ENCODE results near the gene BUD13. TPM values are rescaled to one million over a fixed set of nuclear protein-coding genes. Genes with fewer than 3 reads are reported as not detected.

BUD13 gene
- polyA plus RNA-seq, 1 donor from 2014 or later, result 19.1 TPM

DNA sequence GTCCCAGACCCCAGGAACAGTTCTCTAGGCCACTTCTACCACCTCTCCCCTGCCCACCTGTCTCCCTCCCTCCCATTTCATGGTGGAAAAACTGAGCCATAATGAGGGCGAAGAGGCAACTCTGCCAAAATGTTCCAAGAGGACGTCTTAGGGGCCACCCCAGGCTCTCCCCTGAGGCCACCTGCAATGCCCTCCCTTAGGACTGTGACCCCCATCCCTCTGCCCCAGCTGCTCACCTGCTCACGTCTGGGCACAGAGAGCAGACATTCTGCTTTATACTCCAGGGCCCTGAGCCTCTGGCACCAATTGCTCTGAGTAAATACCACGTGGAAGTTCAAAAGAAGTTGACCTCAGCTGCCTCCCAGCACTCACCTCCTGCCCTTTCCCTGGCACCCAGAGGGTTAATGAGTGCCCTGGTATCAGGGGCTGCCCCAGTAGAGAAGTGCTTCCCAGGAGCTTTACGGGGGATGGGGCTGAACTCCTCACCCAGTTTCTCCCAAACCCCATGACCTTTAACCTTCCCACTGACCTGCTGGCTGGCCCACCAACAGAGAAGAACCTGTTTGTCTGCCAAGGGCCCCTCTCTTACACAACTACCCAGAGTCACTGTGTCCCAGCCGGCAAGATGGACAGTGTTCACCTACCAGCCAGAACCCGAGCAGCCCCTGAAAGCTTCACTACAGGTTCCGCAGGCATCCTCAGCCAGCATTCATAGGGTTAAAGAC lies 19.5 kb upstream of the BUD13 start:
- H3K36me3 ChIP-seq (ENCODE audit: insufficient read depth, low read length), result no peaks in the 10 kb centered on the region
- H3K9me2 ChIP-seq (ENCODE audit: insufficient read depth, low read length), result no peaks in the 10 kb centered on the region
- TF ChIP-seq, protein P1, sequence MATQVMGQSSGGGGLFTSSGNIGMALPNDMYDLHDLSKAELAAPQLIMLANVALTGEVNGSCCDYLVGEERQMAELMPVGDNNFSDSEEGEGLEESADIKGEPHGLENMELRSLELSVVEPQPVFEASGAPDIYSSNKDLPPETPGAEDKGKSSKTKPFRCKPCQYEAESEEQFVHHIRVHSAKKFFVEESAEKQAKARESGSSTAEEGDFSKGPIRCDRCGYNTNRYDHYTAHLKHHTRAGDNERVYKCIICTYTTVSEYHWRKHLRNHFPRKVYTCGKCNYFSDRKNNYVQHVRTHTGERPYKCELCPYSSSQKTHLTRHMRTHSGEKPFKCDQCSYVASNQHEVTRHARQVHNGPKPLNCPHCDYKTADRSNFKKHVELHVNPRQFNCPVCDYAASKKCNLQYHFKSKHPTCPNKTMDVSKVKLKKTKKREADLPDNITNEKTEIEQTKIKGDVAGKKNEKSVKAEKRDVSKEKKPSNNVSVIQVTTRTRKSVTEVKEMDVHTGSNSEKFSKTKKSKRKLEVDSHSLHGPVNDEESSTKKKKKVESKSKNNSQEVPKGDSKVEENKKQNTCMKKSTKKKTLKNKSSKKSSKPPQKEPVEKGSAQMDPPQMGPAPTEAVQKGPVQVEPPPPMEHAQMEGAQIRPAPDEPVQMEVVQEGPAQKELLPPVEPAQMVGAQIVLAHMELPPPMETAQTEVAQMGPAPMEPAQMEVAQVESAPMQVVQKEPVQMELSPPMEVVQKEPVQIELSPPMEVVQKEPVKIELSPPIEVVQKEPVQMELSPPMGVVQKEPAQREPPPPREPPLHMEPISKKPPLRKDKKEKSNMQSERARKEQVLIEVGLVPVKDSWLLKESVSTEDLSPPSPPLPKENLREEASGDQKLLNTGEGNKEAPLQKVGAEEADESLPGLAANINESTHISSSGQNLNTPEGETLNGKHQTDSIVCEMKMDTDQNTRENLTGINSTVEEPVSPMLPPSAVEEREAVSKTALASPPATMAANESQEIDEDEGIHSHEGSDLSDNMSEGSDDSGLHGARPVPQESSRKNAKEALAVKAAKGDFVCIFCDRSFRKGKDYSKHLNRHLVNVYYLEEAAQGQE (IDR thresholded peaks at IDR 0.05; ENCODE audit: borderline replicate concordance), result no peak
- H3K79me2 ChIP-seq (replicated peaks; ENCODE audit: insufficient read depth, low read length), result peaks cover under 1% of the 10 kb centered on the region
- no peaks in the 10 kb centered on the region for H3F3A ChIP-seq (ENCODE audit: insufficient read depth, low read length, poor library complexity, severe bottlenecking)
- H3K27ac ChIP-seq (ENCODE audit: low read length), result no peak overlapping the region
- H3K27me3 ChIP-seq (ENCODE audit: insufficient read depth, low read depth, low read length), result no peaks in the 10 kb centered on the region
- H2AFZ ChIP-seq (ENCODE audit: low read depth, low read length), result no peak overlapping the region
- H3K9me3 ChIP-seq (ENCODE audit: low read length), result no peaks in the 10 kb centered on the region
- H3K9ac ChIP-seq (ENCODE audit: low read length), result no peak overlapping the region
- no peak overlapping the region for H3K4me2 ChIP-seq (ENCODE audit: low read length)
- no peaks in the 10 kb centered on the region for H4K20me1 ChIP-seq (ENCODE audit: insufficient read depth)
- no peak overlapping the region for H3K4me3 ChIP-seq (ENCODE audit: low read length)

DNA sequence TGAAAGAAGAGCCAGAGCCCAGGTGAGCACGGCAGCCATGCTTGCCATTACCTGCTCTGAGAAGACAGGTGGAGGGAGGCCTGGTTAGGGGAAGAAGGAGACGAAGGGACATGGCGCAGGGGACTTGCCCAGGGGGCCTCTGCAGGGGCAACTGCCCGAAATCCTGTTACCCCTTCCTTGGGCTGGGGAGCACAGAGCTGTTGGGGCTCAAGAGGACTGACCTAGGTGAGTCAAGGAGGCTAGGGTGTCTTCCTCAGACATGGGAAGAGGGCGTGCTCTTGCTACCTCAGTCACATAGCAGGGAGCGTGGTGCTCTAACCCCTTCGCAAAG lies 19.0 kb upstream of the BUD13 start, which contains the start of gene APOA5:
APOA5 (minus strand) TSS at position 67 of the 331 bp plus-strand sequence; CDS start at position 48, 19 bp downstream.
- Histone ChIP-seq H3K27me3 (ENCODE audit: insufficient read depth, low read depth, low read length) (no peaks in the 10 kb centered on the region), H3K4me3 (ENCODE audit: low read length) (no peak within 1 kb of the TSS), H3K9me3 (ENCODE audit: low read length) (no peaks in the 10 kb centered on the region), H3K27ac (ENCODE audit: low read length) (no peak within 1 kb of the TSS), H2AFZ (ENCODE audit: low read depth, low read length) (no peak within 1 kb of the TSS), H3K79me2 (replicated peaks; ENCODE audit: insufficient read depth, low read length) (peaks cover 6% of the 10 kb centered on the region), H3K4me2 (ENCODE audit: low read length) (no peak within 1 kb of the TSS), H4K20me1 (ENCODE audit: insufficient read depth) (no peaks in the 10 kb centered on the region), H3K9me2 (ENCODE audit: insufficient read depth, low read length) (no peaks in the 10 kb centered on the region), H3F3A (ENCODE audit: insufficient read depth, low read length, poor library complexity, severe bottlenecking) (no peaks in the 10 kb centered on the region), H3K9ac (ENCODE audit: low read length) (no peak within 1 kb of the TSS), H3K36me3 (ENCODE audit: insufficient read depth, low read length) (no peaks in the 10 kb centered on the region)
- TF ChIP-seq TAF1 (IDR thresholded peaks at IDR 0.05; ENCODE audit: low read depth), result no peak
- TF ChIP-seq MXI1 (conservative IDR thresholded peaks at IDR 0.05; ENCODE audit: poor library complexity, severe bottlenecking), result no peak
- TF ChIP-seq EP300 (conservative IDR thresholded peaks at IDR 0.05; ENCODE audit: poor library complexity, severe bottlenecking), result no peak
- no peak for TF ChIP-seq EZH2 (IDR thresholded peaks at IDR 0.05; ENCODE audit: borderline replicate concordance, insufficient read depth, low read length, poor library complexity, severe bottlenecking)
- TF ChIP-seq, protein P2, sequence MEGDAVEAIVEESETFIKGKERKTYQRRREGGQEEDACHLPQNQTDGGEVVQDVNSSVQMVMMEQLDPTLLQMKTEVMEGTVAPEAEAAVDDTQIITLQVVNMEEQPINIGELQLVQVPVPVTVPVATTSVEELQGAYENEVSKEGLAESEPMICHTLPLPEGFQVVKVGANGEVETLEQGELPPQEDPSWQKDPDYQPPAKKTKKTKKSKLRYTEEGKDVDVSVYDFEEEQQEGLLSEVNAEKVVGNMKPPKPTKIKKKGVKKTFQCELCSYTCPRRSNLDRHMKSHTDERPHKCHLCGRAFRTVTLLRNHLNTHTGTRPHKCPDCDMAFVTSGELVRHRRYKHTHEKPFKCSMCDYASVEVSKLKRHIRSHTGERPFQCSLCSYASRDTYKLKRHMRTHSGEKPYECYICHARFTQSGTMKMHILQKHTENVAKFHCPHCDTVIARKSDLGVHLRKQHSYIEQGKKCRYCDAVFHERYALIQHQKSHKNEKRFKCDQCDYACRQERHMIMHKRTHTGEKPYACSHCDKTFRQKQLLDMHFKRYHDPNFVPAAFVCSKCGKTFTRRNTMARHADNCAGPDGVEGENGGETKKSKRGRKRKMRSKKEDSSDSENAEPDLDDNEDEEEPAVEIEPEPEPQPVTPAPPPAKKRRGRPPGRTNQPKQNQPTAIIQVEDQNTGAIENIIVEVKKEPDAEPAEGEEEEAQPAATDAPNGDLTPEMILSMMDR (IDR thresholded peaks at IDR 0.05; ENCODE audit: poor library complexity, severe bottlenecking), result no peak
- TF ChIP-seq POLR2AphosphoS5 (IDR thresholded peaks at IDR 0.05), result no peak
- TF ChIP-seq RAD21 (conservative IDR thresholded peaks at IDR 0.05), result no peak
- TF ChIP-seq SMC3 (conservative IDR thresholded peaks at IDR 0.05; ENCODE audit: poor library complexity), result no peak
- TF ChIP-seq, protein P1 (IDR thresholded peaks at IDR 0.05; ENCODE audit: borderline replicate concordance), result no peak
